22Rv1 (cell line): ENCODE results near the gene BROX.

Experiments
- ZFX ChIP-seq: fragments of 450-650 bp; IDR thresholded peaks from 2 replicates; pipeline ENCODE4 v1.6.1; 2017; ENCODE audit warnings: antibody characterized with exemption, borderline replicate concordance
- TF ChIP-seq, protein P1 (sequence below): fragments of 450-650 bp; IDR thresholded peaks from 2 replicates; pipeline ENCODE4 v1.5.1; 2017; ENCODE audit warnings: mild to moderate bottlenecking

DNA sequence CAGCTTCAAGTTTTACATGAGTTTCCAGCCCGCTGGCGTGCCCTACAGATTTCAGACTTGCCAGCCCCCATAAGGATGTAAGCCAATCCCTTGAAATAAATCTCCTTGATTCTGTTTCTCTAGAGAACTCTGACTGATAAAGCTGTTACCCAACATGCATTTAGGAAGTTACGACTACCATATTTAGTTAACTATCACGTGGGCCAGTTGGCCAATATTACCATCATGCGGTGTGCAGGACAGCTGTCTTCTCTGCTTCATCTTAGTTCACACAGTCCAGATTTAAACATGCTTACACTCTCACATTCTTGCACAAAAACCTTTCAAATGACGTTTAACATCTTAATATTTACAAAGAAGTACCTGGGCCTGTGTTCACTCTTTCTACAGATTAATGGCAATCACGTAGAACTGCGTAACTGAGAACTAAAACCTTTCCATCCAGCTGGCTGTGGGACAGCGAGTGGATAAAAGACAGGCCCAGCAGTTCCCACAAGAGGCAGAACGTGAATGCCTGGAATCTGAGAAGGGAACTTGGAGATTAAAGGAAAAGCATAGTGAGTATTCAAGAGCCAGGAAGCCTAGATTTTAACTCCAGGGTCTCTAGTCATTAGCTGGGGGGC, 45.4 kb downstream of the BROX start:
- TF ChIP-seq, protein P1, sequence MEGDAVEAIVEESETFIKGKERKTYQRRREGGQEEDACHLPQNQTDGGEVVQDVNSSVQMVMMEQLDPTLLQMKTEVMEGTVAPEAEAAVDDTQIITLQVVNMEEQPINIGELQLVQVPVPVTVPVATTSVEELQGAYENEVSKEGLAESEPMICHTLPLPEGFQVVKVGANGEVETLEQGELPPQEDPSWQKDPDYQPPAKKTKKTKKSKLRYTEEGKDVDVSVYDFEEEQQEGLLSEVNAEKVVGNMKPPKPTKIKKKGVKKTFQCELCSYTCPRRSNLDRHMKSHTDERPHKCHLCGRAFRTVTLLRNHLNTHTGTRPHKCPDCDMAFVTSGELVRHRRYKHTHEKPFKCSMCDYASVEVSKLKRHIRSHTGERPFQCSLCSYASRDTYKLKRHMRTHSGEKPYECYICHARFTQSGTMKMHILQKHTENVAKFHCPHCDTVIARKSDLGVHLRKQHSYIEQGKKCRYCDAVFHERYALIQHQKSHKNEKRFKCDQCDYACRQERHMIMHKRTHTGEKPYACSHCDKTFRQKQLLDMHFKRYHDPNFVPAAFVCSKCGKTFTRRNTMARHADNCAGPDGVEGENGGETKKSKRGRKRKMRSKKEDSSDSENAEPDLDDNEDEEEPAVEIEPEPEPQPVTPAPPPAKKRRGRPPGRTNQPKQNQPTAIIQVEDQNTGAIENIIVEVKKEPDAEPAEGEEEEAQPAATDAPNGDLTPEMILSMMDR, result no peak
- TF ChIP-seq ZFX, result no peak
